GM18499 (cell line): ENCODE measurements around the gene AK8.

Experiments used
- ATAC-seq: cut with Tn5 transposase; IDR thresholded peaks from one replicate; pipeline ENCODE4 v1.9.1; 2021; ENCODE audit warnings: moderate number of reproducible peaks; ENCODE audit not compliant: insufficient read depth, unreplicated experiment

Gene AK8

DNA sequence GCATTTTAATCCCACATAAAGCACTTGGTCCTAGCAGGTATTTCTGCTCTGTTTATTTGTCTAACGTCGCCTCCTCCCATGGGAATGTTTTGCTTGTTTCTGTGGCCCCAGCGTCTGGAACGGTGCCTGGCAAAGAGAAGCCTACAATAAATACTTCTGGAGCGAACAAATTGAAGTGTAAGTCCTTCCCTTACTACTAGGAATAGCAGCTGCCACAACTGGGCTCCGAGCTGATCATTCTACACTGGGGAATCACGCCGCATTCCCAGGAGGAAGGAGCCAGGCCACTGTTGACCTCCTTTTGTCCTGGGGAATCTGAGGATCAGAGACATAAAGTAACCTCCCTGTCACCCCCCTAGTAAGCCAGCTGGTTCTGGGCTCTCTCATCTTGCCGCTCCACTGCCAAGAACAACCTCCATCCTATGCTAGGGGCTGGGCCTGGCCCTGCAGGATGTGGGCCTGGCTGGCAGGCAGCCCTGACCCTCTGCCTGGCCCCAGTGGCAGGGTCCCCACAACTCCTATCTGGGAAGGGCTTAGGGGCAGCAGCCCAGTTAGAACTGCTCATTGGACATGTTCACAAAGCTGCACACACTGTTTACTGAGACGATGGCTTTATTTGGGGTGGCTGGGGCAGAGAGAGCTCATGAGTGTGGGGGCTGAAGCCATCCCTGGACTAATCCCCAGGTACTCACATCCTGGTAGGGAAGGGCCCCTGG is 125.0 kb downstream of the AK8 start:
- ATAC-seq = no peak

DNA sequence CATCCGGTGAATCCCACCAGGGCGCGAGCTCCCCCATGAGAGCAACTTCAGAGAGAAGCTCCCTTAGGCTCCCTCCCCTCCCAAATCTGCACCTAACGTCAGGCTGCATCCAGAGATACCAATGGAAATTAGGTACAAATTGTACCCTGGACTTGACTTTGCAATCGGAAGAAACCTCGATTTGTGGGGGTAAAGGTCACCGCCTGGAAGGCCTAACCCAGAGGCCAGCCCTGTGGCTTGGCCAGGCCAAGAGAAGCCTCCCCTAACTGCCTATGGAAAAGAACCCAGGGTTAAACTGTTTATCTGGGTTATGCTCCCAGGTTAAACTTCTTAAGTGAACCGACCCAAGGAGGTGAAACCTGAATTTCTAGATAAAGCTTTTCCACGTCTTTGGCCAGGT is 127.4 kb downstream of the AK8 start:
- no peak for ATAC-seq

- no peak for ATAC-seq
Observed at GRCh38 chr9:132749306-132749705, 128.8 kb downstream of the AK8 start.

GRCh38 chr9:132748450-132748849 is 129.6 kb downstream of the AK8 start:
- no peak for ATAC-seq

DNA sequence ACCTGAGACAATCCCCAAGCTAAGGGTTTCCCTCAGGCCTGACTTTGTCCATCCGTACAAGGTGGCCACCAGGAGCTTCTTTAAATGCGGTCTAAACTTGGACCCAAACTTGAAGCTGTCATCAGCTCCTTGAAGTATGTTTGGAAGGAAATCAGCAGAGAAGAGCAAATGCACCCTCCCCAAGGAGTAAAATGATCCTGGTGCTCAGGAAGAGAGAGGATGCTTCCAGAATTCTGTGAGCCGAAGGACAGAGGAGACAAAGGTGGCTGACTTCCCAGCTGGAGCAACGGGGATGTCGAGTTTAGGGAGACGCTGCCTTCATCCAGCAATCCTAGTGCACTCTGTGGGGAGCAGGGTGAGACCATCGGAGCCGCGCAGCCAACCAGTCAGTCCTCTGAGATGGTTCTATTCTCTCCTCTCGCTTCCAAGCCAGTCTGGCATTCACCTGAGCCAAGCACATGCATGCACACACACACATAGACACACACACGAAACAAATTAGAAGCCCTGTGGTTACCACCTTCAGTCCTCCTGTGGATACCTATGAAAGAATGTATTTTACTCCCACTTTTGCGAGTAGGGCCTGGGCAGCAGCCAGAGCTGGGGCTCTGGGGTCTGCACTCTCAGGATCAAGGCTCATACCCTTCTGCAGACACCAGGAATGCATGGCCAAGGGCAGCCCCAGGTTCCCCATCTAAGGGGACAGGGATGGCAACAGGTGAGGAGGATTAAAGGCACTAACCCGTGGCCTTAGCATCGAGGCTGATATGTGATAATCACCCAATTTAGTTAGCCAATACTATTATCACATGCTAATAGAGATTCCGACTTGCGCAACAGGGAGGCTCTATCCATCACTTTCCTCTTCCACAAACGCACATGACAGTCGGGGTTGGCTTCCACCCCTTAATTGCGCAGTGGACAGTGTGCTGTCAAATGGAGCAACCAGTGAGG is 132.1 kb downstream of the AK8 start:
- no peak for ATAC-seq

DNA sequence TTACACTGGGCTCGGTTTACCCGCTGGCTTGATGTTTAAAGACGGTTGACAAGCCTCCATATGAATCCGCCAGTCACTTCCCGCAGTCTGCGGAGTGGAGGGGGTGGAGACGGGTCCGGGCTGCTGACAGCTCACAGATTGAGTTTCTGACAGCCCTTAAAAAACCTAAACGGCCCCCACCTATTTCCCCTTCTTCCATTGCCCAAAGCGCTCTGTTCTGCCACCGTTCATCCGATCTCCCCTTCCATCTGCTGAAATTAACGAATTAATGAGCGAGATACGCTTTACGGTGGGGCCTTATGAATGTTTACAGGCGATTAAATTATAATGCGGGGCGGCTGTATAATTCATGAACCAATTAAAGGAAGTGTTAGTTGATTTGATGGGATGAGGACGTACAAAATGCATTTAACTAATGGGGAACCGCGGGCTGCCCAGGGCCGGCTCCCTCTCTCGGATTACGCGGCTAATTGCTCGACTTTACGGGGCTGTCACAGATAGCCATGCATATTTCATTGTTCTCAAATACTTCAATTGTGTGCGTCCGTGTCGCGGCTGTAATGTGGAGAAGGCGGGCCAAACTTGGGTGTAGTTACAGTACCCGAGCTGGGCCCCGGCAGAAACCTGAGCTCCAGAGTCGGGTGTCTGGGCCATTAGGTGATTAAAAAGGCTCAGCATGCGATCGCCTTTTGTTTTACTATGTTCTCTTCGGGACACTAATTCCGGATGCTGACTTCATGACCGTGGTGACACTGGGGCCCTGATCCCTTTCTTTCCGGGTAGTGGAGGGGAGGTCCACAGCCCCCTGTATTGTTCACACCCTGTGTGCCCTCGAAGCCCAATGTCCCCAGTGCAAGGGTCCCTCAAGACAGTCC is 133.0 kb downstream of the AK8 start:
- no peak for ATAC-seq

GRCh38 chr9:132743931-132744479 is 134.1 kb downstream of the AK8 start:
- no peak for ATAC-seq

DNA sequence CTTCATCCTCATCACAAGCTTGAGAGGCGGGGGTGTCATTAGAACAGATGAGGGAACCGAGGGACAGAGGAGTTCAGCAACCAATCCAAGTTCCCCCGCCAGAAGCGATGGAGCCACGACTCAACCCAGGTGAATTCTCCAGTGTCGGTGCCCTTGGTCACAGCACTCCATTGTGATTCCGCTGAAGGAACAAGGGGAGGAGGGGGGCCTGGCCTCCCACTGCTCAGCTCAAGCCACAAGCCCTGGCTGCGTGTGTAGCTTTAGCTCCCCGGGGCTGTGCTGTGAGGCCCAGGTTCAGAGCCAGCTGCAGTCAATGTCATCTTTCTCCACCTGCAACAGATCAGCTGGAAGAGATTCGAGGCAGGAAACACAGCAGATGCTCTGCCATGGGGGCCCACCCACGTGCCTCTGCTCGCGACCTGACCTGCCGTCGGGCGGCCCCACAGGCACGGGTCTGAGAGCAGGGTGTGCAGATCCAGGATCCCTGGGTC is 135.2 kb downstream of the AK8 start:
- no peak for ATAC-seq

DNA sequence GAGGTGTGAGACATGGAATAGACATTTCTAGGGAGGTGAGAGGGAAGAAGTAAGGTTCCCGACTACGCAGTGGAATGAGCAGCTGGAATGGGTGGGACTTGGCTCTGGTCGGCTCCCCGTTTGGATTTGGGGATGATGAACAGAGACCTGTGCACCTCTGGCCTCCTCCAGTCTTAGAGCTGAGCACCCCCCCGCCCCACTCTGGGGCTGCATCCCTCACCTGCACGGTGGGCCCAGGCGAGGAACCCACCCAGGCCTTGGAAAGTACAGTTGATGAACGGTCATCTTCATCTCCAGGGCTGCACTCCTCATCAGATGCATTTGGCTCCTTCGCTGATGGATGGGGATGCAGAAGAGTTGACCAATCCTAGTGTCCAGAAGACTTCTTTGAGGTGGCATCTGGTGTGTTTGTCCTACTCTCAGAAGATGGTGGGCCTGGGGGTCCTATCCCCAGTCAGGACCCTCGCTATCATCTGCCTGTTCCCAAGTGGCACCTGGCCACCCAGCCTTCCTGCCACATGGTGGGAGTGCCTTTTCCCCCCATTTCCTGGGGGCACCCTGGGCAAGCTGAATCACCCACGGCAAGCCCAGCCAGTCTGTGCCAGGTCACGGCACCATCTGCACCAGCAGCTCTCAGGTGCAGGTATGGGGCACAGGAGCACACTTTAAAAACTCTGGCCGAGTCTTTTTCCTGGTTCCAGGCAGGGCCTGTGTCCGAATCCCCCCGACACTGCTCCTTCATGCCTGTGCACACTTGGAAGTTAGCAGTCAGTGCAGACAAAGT is 137.4 kb downstream of the AK8 start:
- no peak for ATAC-seq

- ATAC-seq = no peak
Observed at GRCh38 chr9:132739710-132740310, 138.3 kb downstream of the AK8 start.

DNA sequence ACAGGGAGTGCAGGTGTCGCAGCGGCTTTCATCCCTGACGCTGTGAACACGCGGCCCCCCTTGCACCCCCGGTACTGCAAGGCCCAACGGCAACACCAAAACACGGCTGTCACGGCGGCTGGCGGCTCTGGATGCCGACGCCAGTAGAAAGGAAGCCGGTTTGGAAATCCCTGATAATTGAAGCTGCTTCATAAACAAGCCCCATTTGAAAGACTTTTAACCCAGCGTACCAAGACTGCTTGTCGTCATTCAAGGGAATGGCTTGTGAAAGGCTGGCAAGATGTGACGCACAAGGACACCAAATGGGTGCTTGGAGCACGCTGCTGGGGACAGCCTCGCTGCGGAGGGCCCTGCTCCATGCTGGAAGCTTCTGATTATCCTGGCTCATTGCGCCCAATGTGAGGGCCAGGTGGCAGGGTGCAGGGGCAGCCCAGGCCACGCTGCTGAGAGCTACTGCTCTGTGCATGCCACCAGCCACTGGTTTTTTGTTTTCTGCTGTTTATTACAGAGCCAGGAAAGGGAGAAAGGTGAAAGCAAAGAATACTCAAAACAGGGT is 144.7 kb downstream of the AK8 start:
- no peak for ATAC-seq

GRCh38 chr9:132732326-132733259 is 145.5 kb downstream of the AK8 start:
- no peak for ATAC-seq

GRCh38 chr9:132731230-132731629 is 146.9 kb downstream of the AK8 start:
- no peak for ATAC-seq

DNA sequence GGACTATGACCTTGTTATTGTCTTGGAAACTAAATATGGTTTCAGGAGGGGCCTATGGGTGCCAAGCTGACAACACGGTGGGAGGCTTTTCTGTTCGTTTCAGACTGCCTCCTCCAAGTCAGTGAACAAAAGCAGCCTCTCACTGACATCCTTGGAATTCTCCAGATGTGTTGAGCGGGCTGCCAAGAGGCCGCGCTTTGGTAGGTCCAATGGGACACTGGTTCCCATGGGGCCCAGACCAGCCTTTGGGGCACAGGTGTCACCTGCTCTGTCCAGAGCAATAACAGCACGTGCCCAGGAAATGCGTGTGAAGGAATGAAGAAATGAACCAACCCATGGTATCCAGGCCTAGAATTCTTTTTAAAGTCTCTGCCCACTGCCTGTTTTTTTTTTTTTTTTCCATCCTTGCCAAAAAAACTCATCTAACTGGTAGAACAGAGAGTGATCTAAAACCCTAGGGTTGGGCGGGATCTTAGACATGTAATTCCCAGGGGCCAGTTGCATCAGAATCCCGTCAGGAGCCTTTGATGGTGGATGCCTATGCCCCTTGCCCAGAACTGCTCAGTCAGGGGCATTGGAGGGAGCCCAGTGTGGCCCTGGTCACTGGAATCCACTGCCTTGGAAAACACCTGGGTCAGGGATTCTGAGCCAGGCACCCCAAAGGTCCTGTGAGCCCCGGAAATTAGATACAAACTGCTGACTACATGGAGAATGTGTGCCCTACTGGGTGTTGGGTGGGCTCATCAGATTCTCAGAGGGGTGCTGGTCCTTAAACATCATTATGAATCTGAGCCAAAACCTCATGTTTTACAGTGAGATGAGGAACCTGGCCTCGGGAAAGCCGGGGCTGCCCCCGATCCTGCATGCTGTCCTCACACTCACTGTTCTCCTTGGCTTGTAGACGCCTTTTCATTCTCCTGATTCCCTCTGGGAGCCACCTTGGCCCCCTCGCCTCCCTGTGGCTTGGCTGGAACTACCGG is 147.7 kb downstream of the AK8 start:
- ATAC-seq = no peak

GRCh38 chr9:132729235-132729890 is 148.7 kb downstream of the AK8 start:
- ATAC-seq = no peak

- ATAC-seq = no peak
Observed at GRCh38 chr9:132728497-132728896, 149.6 kb downstream of the AK8 start.
